Kidney (tissue), 14 donors: ENCODE data around the gene KCNC4. TPM values are rescaled to one million over a fixed set of nuclear protein-coding genes. Genes with fewer than 3 reads are reported as not detected.

Source experiments
- DNase-seq, 5 donors: peaks; one replicate each; pipeline ENCODE4 v3.0.0-alpha.2; 2013 to 2020
- FAIRE-seq: peaks from 2 replicates; lab custom pipeline; 2012; peaks lifted over from hg19 to GRCh38; lab: Jason Lieb, UNC
- H3K27ac ChIP-seq, 2 donors: one replicate each; pipeline ENCODE4 v1.7.0; 2013; ENCODE audit warnings: low read depth in 2 of 2, low read length in 2 of 2, inconsistent platforms in 1 of 2
- H3K27me3 ChIP-seq: one replicate; pipeline ENCODE4 v1.7.1; 2013; ENCODE audit warnings: low read length, inconsistent platforms; ENCODE audit not compliant: control insufficient read depth, insufficient read depth
- H3K36me3 ChIP-seq, 3 donors: one replicate each; pipeline versions ENCODE4 v1.7.0 to v1.7.1; 2013; ENCODE audit warnings: low read length in 3 of 3, control low read depth in 1 of 3, inconsistent platforms in 1 of 3; ENCODE audit not compliant: insufficient read depth in 3 of 3, control insufficient read depth in 2 of 3
- H3K4me1 ChIP-seq, 3 donors: one replicate each; pipeline versions ENCODE4 v1.7.0 to v1.7.1; 2013; ENCODE audit warnings: low read length in 3 of 3, inconsistent platforms in 1 of 3, low read depth in 1 of 3; ENCODE audit not compliant: control insufficient read depth in 2 of 3, insufficient read depth in 2 of 3
- H3K4me3 ChIP-seq, 3 donors: one replicate each; pipeline versions ENCODE4 v1.7.0 to v1.8.1; 2013; ENCODE audit warnings: low read length in 3 of 3, control low read depth in 1 of 3, inconsistent platforms in 1 of 3
- H3K9ac ChIP-seq, 3 donors: one replicate each; pipeline versions ENCODE4 v1.7.0 to v1.7.1; 2013; ENCODE audit warnings: low read length in 3 of 3, control low read depth in 1 of 3, inconsistent platforms in 1 of 3
- H3K9me3 ChIP-seq, 3 donors: one replicate each; pipeline versions ENCODE4 v1.7.0 to v1.7.1; 2013; ENCODE audit warnings: low read length in 3 of 3, control low read depth in 1 of 3, inconsistent platforms in 1 of 3; ENCODE audit not compliant: control insufficient read depth in 2 of 3, insufficient read depth in 1 of 3
- CTCF ChIP-seq: IDR thresholded peaks from 3 replicates; pipeline ENCODE4 v1.5.1; 2012; ENCODE audit warnings: mild to moderate bottlenecking, moderate library complexity, borderline replicate concordance; ENCODE audit not compliant: insufficient read depth; ENCODE audit errors: extremely low read depth
- intact Hi-C: fragments of 100-400 bp; cut with DNase I; formaldehyde crosslinking; loops from one replicate; pipeline ENCODE4 v1.11.1; 2022
- polyA plus RNA-seq: library from polyadenylated mRNA; stranded (reverse); fragments of 350-450 nt; fragmentation: Illumina TruSeq; extraction: RNeasy Lipid Tissue Mini Kit (QIAGEN cat#74804); gene quantifications from one replicate; pipeline ENCODE4 v1.2.3, GENCODE V29; 2014; ENCODE audit warnings: low read depth, low replicate concordance; ENCODE audit not compliant: insufficient read depth
- total RNA-seq: library from RNA; stranded (reverse); fragmentation: NEBNext Ultra II Directional; extraction: Animal tissue kit (Norgen Biotek cat#: 25700); gene quantifications from one replicate; pipeline ENCODE4 v1.2.1, GENCODE V29; 2021
- donor health status: control.
- donor health status: control.
- donor health status: control.
- donor health status: control.
- donor health status: control.
- donor health status: DM: yes; HTN: yes; CAD: no.
- donor health status: Normal renal cell carcinoma (clear cell type).

The KCNC4 gene
- total and polyA plus RNA-seq, 2 donors from 2014 or later: 12.9 to 52.9 TPM

GRCh38 chr1:110213143-110213540 is 3.0 kb downstream of the KCNC4 start:
- no peak for TF ChIP-seq CTCF
- H3K27ac ChIP-seq: peak overlapping the region; percentile 30 to 49
- FAIRE-seq: no peak

GRCh38 chr1:110214454-110215404 is 4.6 kb downstream of the KCNC4 start:
- H3K9ac ChIP-seq: peak overlapping the region in 2 of 3 donors; percentile 4 to 64
- H3K36me3 ChIP-seq: no peaks in the 10 kb centered on the region
- peaks cover 0 to 34% (median 15%) of the 10 kb centered on the region in 3 donors for H3K4me1 ChIP-seq
- intact Hi-C loops: no loop called here
- peak overlapping the region; percentile 38 to 54 for H3K27ac ChIP-seq
- no peak for DNase-seq
- FAIRE-seq: no peak
- H3K27me3 ChIP-seq: peaks cover 6% of the 10 kb centered on the region
- TF ChIP-seq CTCF: no peak
- peak overlapping the region in 2 of 3 donors; percentile 17 to 49 for H3K4me3 ChIP-seq
- H3K9me3 ChIP-seq: no peaks in the 10 kb centered on the region

More at GRCh38 chr1:110213143-110213540, 3.0 kb downstream of the KCNC4 start:
- Histone ChIP-seq H3K4me3 (peak overlapping the region in 1 of 3 donors; percentile 56), H3K36me3 (no peaks in the 10 kb centered on the region), H3K4me1 (peaks cover 0 to 41% (median 15%) of the 10 kb centered on the region in 3 donors), H3K9ac (peak overlapping the region in 1 of 3 donors; percentile 26), H3K9me3 (no peaks in the 10 kb centered on the region), H3K27me3 (peaks cover 11% of the 10 kb centered on the region)
- intact Hi-C loops: no loop called here
- no peak for DNase-seq

- Histone ChIP-seq H3K4me1 (peaks cover 0 to 43% (median 23%) of the 10 kb centered on the region in 3 donors), H3K9me3 (no peaks in the 10 kb centered on the region), H3K27me3 (peaks cover 6% of the 10 kb centered on the region), H3K9ac (no peak overlapping the region), H3K4me3 (no peak overlapping the region), H3K27ac (no peak overlapping the region), H3K36me3 (no peaks in the 10 kb centered on the region)
- intact Hi-C loops: no loop called here
- DNase-seq: no peak
- no peak for TF ChIP-seq CTCF
- FAIRE-seq: no peak
These were observed 5.8 kb downstream of the KCNC4 start for GRCh38 chr1:110215621-110216515.
